Measurements from ENCODE around the gene FSIP1. TPM values are rescaled to one million over a fixed set of nuclear protein-coding genes. Genes with fewer than 3 reads are reported as not detected.

Gene FSIP1
- total RNA-seq, 1 donor, result 3.6 TPM

DNA sequence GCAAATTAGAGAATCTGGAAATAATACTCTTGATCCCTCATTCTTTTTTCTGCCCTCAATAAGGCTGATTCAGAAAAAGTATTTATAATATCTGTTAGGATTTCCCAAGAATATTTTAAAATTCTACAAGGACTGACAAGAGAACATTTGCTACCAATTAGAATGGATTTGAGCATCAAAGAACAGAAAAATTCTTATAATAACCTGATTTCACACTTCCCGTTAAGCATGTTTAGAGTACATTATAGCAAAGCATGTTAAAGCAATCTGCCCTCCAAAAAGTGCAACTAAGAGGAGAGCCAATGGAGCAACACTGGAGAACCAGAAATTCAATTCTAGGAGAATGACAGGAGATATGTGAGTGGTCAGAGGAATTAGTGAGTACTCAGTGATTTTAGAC is 144.6 kb downstream of the FSIP1 start:
- Histone ChIP-seq H4K20me1 (ENCODE audit: insufficient read depth, low read length) (no peaks in the 10 kb centered on the region), H3K4me2 (ENCODE audit: insufficient read depth, low read length) (no peak overlapping the region), H3K27me3 (ENCODE audit: insufficient read depth, low read length) (no peaks in the 10 kb centered on the region), H3K36me3 (ENCODE audit: insufficient read depth, low read length) (no peaks in the 10 kb centered on the region), H3K4me1 (ENCODE audit: insufficient read depth, low read length) (peaks cover 15% of the 10 kb centered on the region), H3K4me3 (ENCODE audit: insufficient read depth, low read length) (no peak overlapping the region), H3K79me2 (ENCODE audit: insufficient read depth, low read length) (no peaks in the 10 kb centered on the region), H3K9me3 (ENCODE audit: low read depth, low read length) (no peaks in the 10 kb centered on the region), H3K27ac (ENCODE audit: low read depth, low read length) (no peak overlapping the region), H2AFZ (ENCODE audit: low read length) (no peak overlapping the region)
- DNase-seq (ENCODE audit: insufficient read length, low spot score, missing footprints), result no peak
- TF ChIP-seq, protein P1, sequence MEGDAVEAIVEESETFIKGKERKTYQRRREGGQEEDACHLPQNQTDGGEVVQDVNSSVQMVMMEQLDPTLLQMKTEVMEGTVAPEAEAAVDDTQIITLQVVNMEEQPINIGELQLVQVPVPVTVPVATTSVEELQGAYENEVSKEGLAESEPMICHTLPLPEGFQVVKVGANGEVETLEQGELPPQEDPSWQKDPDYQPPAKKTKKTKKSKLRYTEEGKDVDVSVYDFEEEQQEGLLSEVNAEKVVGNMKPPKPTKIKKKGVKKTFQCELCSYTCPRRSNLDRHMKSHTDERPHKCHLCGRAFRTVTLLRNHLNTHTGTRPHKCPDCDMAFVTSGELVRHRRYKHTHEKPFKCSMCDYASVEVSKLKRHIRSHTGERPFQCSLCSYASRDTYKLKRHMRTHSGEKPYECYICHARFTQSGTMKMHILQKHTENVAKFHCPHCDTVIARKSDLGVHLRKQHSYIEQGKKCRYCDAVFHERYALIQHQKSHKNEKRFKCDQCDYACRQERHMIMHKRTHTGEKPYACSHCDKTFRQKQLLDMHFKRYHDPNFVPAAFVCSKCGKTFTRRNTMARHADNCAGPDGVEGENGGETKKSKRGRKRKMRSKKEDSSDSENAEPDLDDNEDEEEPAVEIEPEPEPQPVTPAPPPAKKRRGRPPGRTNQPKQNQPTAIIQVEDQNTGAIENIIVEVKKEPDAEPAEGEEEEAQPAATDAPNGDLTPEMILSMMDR (IDR thresholded peaks at IDR 0.05; ENCODE audit: extremely low read depth, low read depth, low read length), result no peak

- no peaks in the 10 kb centered on the region for H3K36me3 ChIP-seq (ENCODE audit: insufficient read depth, low read length)
- H3K27ac ChIP-seq (ENCODE audit: low read depth, low read length), result no peak overlapping the region
- no peak overlapping the region for H2AFZ ChIP-seq (ENCODE audit: low read length)
- H3K4me2 ChIP-seq (ENCODE audit: insufficient read depth, low read length), result no peak overlapping the region
- peaks cover 9% of the 10 kb centered on the region for H3K4me1 ChIP-seq (ENCODE audit: insufficient read depth, low read length)
- H3K4me3 ChIP-seq (ENCODE audit: insufficient read depth, low read length), result no peak overlapping the region
- DNase-seq (ENCODE audit: insufficient read length, low spot score, missing footprints), result no peak
- no peaks in the 10 kb centered on the region for H3K9me3 ChIP-seq (ENCODE audit: low read depth, low read length)
- H3K79me2 ChIP-seq (ENCODE audit: insufficient read depth, low read length), result no peaks in the 10 kb centered on the region
- TF ChIP-seq, protein P1 (IDR thresholded peaks at IDR 0.05; ENCODE audit: extremely low read depth, low read depth, low read length), result no peak
- no peaks in the 10 kb centered on the region for H4K20me1 ChIP-seq (ENCODE audit: insufficient read depth, low read length)
- no peaks in the 10 kb centered on the region for H3K27me3 ChIP-seq (ENCODE audit: insufficient read depth, low read length)
Measured at GRCh38 chr15:39631357-39631756, 151.3 kb downstream of the FSIP1 start.

GRCh38 chr15:39629906-39630305 is 152.7 kb downstream of the FSIP1 start:
- TF ChIP-seq, protein P1 (IDR thresholded peaks at IDR 0.05; ENCODE audit: extremely low read depth, low read depth, low read length), result no peak
- DNase-seq (ENCODE audit: insufficient read length, low spot score, missing footprints), result peak; percentile 54

DNA sequence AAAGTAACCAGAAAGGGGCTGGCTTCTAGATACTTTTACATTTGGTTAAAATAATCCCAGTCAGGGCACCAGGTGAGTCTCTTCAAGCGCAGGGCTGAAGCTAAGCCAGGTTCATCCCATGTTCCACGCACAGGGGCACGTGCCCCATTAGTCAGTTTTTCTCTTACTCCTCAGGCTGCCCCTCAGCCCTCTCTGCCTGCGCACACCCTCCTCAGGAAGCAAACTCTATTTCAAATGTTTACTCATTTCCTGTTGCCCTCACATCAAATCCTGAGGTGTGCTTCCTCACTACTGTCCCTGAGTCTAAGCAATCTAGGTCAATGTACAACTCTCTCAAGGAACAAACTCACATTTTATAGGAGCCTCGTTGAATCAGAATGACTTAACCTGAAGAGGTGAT is 153.3 kb downstream of the FSIP1 start:
- H3K27me3 ChIP-seq (ENCODE audit: insufficient read depth, low read length), result no peaks in the 10 kb centered on the region
- H3K27ac ChIP-seq (ENCODE audit: low read depth, low read length), result no peak overlapping the region
- no peak overlapping the region for H3K4me3 ChIP-seq (ENCODE audit: insufficient read depth, low read length)
- H3K4me1 ChIP-seq (ENCODE audit: insufficient read depth, low read length), result peaks cover 26% of the 10 kb centered on the region
- no peaks in the 10 kb centered on the region for H3K79me2 ChIP-seq (ENCODE audit: insufficient read depth, low read length)
- no peaks in the 10 kb centered on the region for H3K36me3 ChIP-seq (ENCODE audit: insufficient read depth, low read length)
- H4K20me1 ChIP-seq (ENCODE audit: insufficient read depth, low read length), result no peaks in the 10 kb centered on the region
- TF ChIP-seq, protein P1 (IDR thresholded peaks at IDR 0.05; ENCODE audit: extremely low read depth, low read depth, low read length), result no peak
- H3K4me2 ChIP-seq (ENCODE audit: insufficient read depth, low read length), result no peak overlapping the region
- no peaks in the 10 kb centered on the region for H3K9me3 ChIP-seq (ENCODE audit: low read depth, low read length)
- no peak overlapping the region for H2AFZ ChIP-seq (ENCODE audit: low read length)
- no peak for DNase-seq (ENCODE audit: insufficient read length, low spot score, missing footprints)

More at GRCh38 chr15:39629906-39630305, 152.7 kb downstream of the FSIP1 start:
- Histone ChIP-seq H3K27me3 (ENCODE audit: insufficient read depth, low read length) (no peaks in the 10 kb centered on the region), H3K79me2 (ENCODE audit: insufficient read depth, low read length) (no peaks in the 10 kb centered on the region), H3K4me1 (ENCODE audit: insufficient read depth, low read length) (peaks cover 20% of the 10 kb centered on the region), H3K36me3 (ENCODE audit: insufficient read depth, low read length) (no peaks in the 10 kb centered on the region), H2AFZ (ENCODE audit: low read length) (no peak overlapping the region), H3K4me2 (ENCODE audit: insufficient read depth, low read length) (no peak overlapping the region), H4K20me1 (ENCODE audit: insufficient read depth, low read length) (no peaks in the 10 kb centered on the region), H3K9me3 (ENCODE audit: low read depth, low read length) (no peaks in the 10 kb centered on the region), H3K4me3 (ENCODE audit: insufficient read depth, low read length) (no peak overlapping the region), H3K27ac (ENCODE audit: low read depth, low read length) (no peak overlapping the region)

Data from osteoblast (primary cell).